HG02588 (cell line): ENCODE data around the gene RSBN1.

Experiments
- ATAC-seq: cut with Tn5 transposase; IDR thresholded peaks from one replicate; pipeline ENCODE4 v1.9.1; 2021; ENCODE audit warnings: mild to moderate bottlenecking, moderate library complexity; ENCODE audit not compliant: unreplicated experiment

The RSBN1 gene

DNA sequence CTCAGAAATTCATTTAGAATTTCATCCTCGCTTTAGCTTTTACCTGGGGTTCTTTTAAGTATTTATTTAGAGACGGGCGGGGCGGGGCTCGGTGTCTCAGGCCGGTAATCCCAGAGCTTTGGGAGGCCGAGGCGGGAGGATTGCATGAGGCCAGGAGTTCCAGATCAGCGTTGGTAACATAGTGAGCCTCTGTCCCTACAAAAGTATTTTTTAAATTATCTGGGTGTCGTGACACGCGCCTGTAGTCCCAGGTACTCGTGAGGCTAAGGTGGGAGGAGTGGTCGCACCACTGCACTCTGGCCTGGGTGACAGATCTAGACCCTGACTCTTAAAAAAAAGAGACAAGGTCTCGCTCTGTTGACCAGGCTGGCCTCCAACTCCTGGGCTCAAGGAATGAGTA, 942 bp upstream of the RSBN1 start:
- ATAC-seq: no peak

DNA sequence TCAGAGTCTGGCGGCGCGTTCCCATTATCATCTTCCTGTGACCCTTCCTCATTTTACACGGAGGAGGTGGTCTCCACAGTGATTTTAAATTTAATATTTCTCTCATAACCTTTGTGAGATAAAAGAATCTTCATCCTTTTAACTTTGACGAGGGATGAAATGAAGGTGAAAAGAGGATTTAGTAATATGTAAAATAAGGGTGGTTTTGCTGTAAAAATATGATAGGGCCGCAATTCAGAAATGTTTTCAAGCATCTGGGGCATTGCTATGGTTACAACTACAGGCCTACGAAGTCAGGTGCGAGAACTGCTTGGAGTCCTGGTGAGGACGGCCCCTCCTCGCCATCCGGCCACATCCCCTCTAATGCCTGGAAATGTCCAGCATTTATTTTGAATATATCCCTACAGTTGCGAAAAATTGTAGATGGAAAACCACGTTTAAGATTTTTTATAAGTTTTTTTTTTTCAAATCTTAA, 422 bp upstream of the RSBN1 start:
- no peak for ATAC-seq

DNA sequence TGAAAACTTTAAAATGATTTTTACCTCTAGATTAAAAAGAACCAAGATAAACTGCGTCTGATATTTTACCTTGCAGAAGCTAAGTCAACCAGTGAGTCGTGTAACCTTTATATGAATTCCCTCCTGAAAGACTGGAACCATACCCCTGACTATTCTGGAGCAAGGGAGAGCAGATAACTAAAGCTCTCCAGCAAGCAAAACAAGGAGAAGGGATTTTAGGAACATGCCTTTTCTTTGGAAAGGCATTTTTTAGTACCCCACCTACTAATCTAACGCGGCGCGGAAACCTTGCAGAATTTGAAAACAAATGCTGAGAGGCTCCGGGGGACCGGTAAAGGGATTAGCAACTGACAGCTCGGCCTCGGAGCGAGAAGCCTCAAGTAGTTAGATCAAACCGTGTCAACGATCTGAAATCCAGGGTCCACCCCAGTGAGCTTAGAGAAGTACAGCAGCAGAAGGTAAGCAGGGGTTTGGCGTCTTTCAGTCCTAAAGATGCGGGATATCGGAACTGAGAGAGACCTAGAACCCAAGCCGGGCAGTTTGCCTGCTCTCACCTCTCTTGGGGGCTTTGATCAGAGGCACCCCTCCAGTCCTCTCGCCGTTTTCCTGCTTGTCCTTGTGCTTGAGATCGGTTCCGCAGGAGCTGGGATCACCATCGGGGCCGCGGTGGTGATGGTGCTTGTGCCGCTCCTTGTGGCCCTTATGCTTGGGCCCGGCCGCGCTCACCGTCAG, 954 bp downstream of the RSBN1 start:
- ATAC-seq: no peak

DNA sequence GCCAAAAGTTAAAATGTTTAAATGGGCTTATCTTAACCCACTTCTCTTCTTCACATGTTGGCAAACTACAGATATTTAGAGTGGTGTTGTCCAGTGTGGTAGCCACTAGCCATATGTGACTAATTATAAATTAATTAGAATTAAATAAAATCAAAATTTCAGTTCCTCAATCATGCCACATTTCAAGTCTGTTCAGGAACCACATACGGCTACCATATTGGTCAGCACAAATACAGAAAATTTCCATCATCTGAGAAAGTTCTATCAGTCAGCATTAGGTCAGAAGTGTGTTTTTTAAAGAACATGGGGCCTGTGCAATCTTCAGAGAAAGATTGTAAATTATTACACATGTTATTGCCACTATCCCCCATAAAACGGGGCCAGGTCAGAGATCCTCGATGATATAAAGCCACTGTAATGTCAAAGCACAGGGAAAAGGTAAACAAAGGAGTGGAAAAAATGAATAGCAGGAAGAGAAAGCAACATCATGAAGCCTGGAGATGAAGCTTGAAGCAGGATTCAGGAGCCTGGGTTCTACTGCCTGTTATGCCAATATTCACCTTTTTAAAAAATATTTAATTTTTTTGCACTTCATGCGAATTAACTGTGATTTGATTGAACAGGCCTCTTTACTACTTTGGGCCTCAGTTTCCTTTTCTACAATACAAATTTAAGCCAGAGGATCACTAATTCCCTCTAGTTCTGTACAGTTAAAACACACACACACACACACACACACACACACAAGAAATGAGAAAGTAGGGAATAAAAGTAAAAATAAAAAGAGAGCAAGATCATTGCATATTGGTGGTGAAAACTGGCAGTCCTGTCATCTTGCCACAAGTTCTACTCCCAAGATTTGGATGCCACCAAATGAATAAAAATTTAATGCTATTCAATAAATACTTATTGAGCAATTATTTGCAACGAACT, 2.3 kb downstream of the RSBN1 start:
- ATAC-seq: no peak

DNA sequence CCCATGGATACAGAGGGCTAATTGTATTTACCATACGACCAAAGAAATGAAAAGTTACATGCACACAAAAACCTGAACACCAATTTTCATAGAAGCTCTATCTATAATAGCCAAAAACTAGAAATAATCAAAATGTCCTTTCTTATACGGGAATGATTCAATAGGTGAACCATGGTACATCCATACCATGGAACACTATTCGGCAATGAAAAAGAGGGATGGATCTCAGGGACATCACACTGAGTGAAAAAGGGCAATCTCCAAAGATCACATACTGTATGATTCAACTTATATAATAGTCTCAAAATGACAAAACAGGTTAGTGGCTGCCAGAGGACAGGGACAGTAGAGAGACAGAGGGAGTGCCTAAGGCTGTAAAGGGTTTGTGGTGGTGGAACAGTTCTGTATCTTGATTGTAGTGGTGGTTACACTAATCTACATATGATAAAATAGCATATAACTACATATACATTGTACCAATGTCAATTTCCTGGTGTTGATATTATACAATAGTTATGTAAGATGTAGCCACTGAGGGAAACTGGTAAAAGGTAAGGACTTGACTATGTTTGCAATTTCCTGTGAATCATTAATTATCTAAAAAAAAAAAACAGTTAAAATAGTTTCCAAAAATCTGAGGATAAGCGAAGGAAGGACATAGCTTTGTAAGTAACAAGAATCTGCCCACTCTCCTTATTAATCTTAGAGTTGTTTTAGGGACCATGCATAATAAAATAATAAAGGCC, 3.7 kb downstream of the RSBN1 start:
- no peak for ATAC-seq

DNA sequence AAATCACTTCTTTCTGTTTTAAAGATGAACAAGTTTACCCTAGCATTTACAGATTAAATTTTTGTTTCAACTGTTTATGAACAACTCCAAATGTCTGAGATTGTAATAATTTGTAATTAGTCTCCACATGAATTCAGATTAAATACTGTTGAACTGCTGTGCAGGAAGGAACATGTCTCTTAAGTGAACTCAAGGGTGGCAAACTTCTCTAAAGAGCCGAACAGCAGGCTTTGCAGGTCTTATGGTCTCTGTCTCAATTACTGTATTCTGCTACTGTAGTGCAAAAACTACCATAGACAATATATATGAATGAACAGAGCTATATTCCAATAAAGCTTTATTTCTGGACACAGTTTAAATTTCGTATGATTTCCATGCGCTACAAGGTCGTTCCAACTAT, 6.6 kb downstream of the RSBN1 start:
- ATAC-seq: no peak

DNA sequence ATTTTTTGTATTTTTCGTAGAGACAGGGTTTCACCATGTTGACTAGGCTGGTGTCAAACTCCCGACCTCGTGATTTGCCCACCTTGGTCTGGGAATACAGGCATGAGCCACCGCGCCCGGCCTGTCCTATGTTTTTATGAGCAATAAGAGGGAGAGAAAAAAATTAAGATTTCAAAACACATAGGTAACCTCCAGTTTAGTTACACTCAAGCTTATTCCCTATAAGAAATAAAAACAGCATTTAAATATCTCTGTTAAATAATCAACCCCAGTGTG, 7.1 kb downstream of the RSBN1 start:
- ATAC-seq: no peak

DNA sequence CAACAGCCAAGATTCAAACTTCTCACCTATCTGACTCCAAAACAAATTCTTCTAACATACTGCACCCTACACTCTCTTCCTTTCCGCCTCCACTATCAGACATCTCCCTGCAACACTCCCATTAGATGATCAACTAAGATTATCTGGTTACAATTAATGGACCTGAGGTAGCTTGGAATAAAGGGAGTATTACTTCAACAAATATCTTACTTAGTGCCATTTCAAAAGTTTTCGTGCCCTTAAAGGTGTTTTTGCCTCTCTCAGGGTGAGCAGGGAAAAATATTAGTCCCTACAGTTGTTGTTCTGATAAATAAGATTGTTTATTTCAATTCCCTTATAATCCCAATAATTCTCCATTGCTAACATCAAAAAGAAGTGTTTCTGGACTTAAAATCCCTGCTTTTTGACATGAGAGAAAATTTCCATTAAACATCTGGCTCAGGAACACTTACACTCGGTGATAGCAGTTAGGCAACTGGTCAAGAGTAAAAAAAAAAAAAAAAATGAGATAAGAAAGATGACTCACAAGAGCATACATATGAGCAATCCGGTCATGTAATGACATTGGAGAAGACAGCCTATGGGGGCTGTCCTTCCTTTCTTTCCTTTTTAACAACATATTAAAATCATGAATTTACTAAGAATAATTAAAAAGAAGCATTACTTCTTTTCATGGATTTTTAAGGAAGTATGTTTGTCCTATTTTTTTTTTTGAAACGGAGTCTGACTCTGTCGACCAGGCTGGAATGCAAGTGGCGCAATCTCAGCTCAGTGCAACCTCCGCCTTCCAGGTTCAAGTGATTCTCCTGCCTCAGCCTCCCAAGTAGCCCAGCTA, 7.6 kb downstream of the RSBN1 start:
- no peak for ATAC-seq

DNA sequence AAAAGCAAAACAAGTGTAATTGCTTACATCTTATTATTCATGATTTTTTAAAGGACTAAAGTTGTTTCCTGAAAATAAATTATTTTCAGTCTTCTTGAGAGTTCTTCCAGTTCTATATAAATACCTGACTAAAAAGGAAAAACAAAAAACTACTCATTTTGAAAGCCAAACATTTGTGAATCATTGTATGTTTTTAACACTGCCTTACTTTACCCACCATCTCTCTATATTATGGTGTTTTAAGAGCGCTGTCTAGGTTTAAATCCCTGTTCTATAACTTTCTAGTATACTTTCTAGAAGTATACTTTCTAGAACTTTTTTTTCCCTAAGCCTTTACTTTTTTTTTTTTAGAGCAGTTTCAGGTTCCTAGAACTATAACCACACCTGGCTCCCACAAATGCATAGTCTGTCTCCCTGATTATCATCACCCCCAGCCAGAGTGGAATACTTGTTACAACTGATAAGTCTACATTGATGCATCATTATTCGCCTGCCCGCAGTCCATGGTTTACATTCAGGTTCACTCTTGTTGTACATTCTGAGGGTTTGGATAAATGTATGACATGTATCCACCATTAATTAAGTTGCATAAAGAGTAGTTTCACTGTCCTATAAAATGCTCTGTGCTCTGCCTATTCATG, 9.8 kb downstream of the RSBN1 start:
- no peak for ATAC-seq

DNA sequence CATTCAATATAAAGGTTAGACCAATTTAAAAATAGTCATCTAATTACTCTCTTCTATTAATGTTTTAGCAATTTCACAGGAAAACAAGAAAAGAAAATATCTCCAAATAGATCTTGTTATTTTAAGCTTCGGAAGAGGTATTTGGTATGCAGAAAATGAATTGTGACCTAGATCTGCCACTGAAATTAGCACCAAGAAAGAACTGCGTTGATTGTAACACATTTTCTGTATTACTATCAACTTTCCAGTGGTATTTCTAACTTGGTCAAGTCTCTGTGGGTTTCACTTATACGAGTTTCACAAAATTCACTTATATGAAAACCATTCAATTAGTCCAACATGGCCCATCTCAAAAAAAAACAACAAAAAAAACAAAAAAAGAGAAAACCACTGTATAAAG, 11.8 kb downstream of the RSBN1 start:
- ATAC-seq: no peak

DNA sequence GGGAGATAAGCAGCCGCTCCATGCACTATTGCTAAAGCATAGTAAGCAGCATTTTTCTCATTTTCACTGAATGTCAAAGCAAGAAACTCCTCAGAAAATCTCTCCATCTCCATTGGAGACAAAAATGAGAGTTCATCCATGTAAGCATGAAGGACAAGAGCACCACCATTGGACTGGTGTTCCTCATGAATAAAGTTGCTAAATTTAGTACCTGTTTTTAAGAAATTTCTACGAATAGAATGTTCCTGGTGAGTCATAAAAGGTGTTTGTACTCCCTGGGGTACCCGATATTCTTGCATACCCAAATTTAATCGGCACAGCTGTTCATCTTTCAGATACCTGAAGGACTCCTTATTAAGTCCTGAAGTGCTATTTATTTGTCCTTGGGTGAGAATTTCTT, 14.8 kb downstream of the RSBN1 start:
- ATAC-seq: no peak

DNA sequence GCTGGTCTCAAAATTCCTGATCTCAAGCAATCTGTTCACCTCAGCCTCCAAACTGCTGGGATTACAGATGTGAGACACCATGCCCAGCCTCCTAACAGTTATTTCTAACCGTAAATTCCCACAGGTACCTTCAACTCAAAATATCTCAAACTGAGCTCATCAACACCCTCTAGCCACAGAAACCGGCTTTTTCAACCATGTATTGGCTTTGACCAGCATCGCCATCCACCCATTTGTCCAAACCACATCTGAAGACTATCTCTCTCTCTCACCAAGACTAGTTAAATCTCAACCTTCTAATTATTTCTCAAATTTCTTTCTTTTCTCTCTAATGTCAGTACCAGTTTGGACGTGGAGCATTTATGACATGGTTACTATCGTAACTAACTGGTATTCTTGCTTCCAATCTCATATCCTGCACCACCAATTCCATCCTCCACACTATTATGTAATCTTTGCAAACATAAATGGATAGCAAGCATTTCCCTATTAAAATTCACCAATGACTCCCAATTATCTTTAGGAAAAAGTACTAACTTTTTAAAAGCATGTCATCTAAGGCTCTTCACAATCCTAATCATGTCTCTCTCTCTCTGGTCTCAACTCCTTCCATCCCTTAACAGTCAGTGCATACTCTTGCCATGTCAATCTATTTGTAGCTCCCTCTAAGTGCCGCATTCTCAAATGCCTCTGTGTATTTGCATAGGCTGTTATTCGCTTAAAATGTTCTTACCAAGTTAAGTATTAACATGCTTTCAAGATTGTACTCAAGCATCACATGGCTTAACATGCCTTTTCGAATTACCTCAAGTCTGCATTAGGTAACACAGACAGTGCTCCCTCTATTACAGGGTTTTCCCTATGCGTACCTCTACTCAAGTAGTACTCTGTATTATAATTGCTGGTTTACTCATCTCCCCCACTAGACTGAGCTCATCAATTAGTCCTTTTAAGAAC, 18.1 kb downstream of the RSBN1 start:
- ATAC-seq: no peak

DNA sequence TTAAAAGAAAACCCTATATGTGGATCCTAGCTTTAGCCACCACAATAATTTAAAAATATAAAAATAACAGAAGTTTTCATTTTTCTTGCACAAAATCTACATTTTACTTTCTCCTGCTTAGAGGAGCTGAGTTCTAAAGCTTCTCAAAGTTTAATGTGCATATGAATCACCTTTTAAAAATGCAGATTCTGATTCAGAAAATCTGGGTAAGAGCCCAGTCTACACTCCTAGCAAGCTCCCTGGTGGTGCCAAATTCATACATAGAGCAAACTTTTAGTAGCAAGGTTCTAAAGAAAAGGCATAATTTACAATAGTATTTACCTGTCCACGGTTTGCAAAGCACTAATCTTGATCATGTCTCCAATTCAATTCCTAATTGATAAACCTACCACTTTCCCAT, 19.3 kb downstream of the RSBN1 start:
- ATAC-seq: no peak

DNA sequence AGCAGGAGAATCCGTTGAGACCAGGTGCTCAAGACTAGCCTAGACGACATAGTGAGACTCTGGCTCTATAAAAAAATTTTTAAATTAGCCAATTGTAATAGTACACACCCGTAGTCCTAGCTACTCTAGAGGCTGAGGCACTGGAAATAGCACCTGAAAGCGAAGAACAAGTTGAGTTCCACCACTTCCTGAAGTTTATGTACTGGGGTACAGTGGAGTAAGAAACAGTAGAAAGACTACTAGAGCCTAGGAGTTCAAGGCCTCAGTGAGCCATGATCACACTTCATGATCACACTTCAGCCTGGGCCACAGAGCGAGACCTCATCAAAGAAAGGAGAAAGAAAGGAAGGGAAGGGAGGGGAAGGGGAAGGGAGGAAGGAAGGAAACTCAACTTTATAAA, 19.8 kb downstream of the RSBN1 start:
- no peak for ATAC-seq

DNA sequence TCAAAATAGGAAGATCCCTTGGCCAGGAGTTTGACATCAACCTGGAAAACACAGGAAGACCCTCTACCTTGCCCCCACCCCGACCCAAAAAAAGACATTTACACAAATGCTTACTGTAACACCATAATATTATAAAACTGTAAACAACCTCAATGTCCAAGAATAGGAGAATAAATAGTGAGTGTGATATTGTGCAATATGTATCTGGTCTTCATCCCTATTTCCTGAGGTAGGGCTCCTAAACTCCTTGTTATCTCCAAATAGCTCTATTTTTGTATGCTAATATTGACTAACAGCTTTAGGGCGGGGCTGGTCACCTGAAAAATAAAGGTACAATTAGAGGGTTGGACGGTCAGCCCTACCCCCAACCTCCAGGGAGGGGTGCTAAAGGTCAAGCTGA, 23.5 kb downstream of the RSBN1 start:
- ATAC-seq: no peak

DNA sequence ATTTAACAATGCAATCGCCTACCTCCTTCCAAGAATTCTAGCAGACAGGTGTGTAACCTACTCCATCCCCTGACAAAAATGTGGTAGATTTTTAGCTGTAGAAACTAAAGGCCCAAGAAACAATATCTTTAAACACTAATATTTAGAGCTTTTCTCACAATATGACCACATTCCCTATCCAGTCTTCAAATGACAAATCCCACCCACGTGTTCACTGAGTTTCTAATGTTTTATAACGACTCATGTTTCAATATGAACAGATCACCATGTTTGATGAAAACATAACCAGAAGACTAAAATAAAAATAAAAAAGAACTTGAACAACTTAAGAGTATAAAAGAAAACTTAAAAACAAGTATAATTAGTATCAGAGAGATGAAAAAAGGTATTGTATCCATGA, 24.6 kb downstream of the RSBN1 start:
- ATAC-seq: no peak

DNA sequence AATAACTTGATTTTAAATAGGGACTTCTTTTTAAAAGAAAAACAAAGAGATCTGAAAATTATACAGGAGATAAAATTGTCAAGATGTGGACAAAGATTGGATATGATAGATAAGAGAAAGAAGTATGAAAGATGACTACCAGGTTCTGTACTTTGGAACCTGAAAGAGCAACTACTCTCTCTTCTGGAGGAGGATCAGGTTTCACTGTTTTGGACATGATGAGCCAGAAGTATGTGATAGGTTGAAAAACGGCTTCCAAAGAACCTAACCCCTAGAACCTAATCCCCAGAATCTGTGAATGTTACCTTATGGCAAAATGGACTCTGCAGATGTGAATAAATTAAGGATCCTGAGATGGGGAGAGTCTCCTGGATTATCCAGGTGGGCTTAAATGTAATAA, 26.2 kb downstream of the RSBN1 start:
- no peak for ATAC-seq

DNA sequence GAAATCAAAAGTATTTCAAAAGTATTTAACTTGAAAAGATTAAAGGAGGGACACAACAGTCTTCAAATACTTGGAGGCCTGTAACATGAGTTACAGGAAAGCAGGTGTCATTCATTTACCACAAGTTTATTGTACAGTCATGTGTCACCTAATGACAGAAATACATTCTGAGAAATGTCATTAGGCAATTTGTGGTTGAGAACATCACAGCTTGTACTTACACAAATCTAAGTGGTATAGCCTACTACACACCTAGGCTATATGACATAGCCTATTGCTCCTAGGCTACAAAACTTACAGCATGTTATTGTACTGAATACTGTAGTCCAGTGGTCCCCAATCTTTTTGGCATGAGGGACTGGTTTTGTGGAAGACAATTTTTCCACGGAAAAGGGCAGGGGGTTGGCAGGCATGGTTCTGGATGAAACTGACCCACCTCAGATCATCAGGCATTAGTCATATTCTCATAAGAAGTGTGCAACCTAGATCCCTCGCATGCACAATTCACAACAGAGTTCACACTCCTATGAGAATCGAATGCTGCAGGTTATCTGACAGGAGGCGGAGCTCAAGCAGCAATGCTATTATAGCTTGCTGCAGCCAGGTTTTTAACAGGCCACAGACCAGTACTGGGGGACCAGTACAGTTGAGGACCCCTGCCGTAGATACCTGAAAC, 28.0 kb downstream of the RSBN1 start:
- peak; percentile 44 for ATAC-seq
